Suprapubic skin (tissue), 4 donors: Measurements from ENCODE around the gene OLFM1.

Experiments
- POLR2A ChIP-seq, 2 donors: fragments of 450-650 bp; IDR thresholded peaks; one replicate each; pipeline ENCODE4 v1.6.1; 2017; ENCODE audit warnings: antibody characterized with exemption in 2 of 2, mild to moderate bottlenecking in 2 of 2, moderate library complexity in 2 of 2
- POLR2AphosphoS5 ChIP-seq, 3 donors: sonication (generic); formaldehyde crosslinking; IDR thresholded peaks; one replicate each; pipeline ENCODE4 v1.6.1; 2017; ENCODE audit warnings: antibody characterized with exemption in 3 of 3
- TF ChIP-seq, protein P1 (sequence below), 2 donors: fragments of 200-600 bp in 1 of 2; fragments of 450-650 bp in 1 of 2; sonication (generic) in 1 of 2; IDR thresholded peaks; one replicate each; pipeline ENCODE4 v1.5.1; 2016 to 2019; ENCODE audit warnings: antibody characterized with exemption in 2 of 2, mild to moderate bottlenecking in 1 of 2, moderate library complexity in 1 of 2

DNA sequence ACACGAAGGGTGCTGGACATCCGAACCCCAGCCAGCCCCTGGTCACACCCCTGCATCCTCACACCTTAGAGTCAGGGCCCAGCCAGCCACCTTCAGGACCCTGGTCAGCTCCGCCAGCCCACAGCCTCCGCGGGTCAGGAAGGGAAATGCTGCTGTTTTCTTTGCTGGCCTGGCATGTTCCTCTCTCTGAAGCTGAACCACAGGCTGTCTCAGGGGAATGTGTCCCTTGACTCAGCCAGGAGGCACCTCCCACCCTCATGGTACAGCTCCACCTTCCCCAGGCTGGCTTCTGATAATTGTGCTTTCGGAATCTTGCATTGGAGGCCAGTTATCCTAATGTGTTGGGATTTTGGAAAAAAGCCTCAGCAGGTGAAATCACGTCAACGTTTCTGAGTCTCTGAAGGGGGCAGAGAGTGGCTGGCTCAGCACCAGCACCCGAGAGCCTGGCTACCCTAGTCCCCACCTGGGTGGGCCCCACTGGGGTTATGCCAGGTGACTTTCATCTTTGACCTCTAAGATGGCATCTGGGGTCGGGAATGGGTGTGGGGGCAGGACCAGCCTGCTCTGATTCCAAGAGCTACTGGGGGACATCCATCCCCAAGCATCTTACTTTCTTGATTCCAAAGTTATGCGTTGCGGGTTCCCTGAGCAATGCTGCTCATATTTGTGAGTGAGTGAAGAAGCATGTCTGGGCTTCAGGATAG is 9.8 kb upstream of the OLFM1 start:
- TF ChIP-seq, protein P1, sequence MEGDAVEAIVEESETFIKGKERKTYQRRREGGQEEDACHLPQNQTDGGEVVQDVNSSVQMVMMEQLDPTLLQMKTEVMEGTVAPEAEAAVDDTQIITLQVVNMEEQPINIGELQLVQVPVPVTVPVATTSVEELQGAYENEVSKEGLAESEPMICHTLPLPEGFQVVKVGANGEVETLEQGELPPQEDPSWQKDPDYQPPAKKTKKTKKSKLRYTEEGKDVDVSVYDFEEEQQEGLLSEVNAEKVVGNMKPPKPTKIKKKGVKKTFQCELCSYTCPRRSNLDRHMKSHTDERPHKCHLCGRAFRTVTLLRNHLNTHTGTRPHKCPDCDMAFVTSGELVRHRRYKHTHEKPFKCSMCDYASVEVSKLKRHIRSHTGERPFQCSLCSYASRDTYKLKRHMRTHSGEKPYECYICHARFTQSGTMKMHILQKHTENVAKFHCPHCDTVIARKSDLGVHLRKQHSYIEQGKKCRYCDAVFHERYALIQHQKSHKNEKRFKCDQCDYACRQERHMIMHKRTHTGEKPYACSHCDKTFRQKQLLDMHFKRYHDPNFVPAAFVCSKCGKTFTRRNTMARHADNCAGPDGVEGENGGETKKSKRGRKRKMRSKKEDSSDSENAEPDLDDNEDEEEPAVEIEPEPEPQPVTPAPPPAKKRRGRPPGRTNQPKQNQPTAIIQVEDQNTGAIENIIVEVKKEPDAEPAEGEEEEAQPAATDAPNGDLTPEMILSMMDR (IDR thresholded peaks at IDR 0.05): no peak
- no peak for TF ChIP-seq POLR2AphosphoS5 (IDR thresholded peaks at IDR 0.05)
- no peak for TF ChIP-seq POLR2A (IDR thresholded peaks at IDR 0.05)
